K562 (cell line): Measurements from ENCODE around the gene RASGRP4. TPM values are rescaled to one million over a fixed set of nuclear protein-coding genes. Genes with fewer than 3 reads are reported as not detected.

ENCODE experiments used
- ARHGAP35 ChIP-seq: fragments of 450-650 bp; IDR thresholded peaks from 2 replicates; pipeline ENCODE4 v1.6.1; 2018; ENCODE audit not compliant: partially characterized antibody
- CBFA2T3 ChIP-seq: fragments of 450-650 bp; IDR thresholded peaks from 2 replicates; pipeline ENCODE4 v1.6.1; 2017
- DEAF1 ChIP-seq: fragments of 450-650 bp; formaldehyde crosslinking; IDR thresholded peaks from 2 replicates; pipeline ENCODE4 v1.4.0; 2020; ENCODE audit warnings: mild to moderate bottlenecking, moderate library complexity
- E2F6 ChIP-seq, 2 experiments: IDR thresholded peaks; 2 replicates each; pipeline ENCODE4 v1.6.1; 2011; ENCODE audit warnings: borderline replicate concordance in 1 of 2, control low read depth in 1 of 2, low read depth in 1 of 2, low read length in 1 of 2, mild to moderate bottlenecking in 1 of 2, mixed read lengths in 1 of 2, moderate library complexity in 1 of 2; ENCODE audit not compliant: insufficient read depth in 1 of 2, insufficient read length in 1 of 2, poor library complexity in 1 of 2, severe bottlenecking in 1 of 2; ENCODE audit errors: extremely low read depth in 1 of 2
- GABPA ChIP-seq: fragments of 200-800 bp; sonication (Bioruptor generic); conservative IDR thresholded peaks from 2 replicates; pipeline ENCODE4 v1.6.1; 2016; ENCODE audit warnings: low read depth, missing genetic modification characterization, missing compliant biosample characterization
- HNRNPLL ChIP-seq: fragments of 200-400 bp; formaldehyde crosslinking; IDR thresholded peaks from 2 replicates; pipeline ENCODE4 v1.6.1; 2017; ENCODE audit warnings: low read length, low read depth, mild to moderate bottlenecking; ENCODE audit not compliant: poor library complexity, severe bottlenecking
- IRF2 ChIP-seq: sonication (generic); formaldehyde crosslinking; IDR thresholded peaks from 2 replicates; pipeline ENCODE4 v1.8.1; 2022; ENCODE audit warnings: mild to moderate bottlenecking, missing genetic modification reagents
- KAT7 ChIP-seq: sonication (generic); formaldehyde crosslinking; IDR thresholded peaks from 2 replicates; pipeline ENCODE4 v1.8.0; 2022; ENCODE audit warnings: missing genetic modification reagents, mild to moderate bottlenecking, borderline replicate concordance
- OTX1 ChIP-seq: fragments of 450-650 bp; formaldehyde crosslinking; IDR thresholded peaks from 2 replicates; pipeline ENCODE4 v1.4.0; 2022; ENCODE audit warnings: mild to moderate bottlenecking
- POU5F1 ChIP-seq: fragments of 150-350 bp; IDR thresholded peaks from 2 replicates; pipeline ENCODE4 v1.6.1; 2014; ENCODE audit warnings: borderline replicate concordance, low read length, low read depth, mild to moderate bottlenecking; ENCODE audit not compliant: partially characterized antibody
- RHOXF2B ChIP-seq: fragments of 250-450 bp; sonication (Bioruptor Pico); conservative IDR thresholded peaks from 2 replicates; pipeline ENCODE4 v1.5.1; 2021
- SAFB ChIP-seq: fragments of 200-400 bp; formaldehyde crosslinking; IDR thresholded peaks from 2 replicates; pipeline ENCODE4 v1.6.1; 2017; ENCODE audit warnings: low read depth, low read length, borderline replicate concordance
- SMC3 ChIP-seq: conservative IDR thresholded peaks from 2 replicates; pipeline ENCODE4 v1.6.1; 2011; ENCODE audit warnings: low read depth, low read length, improper control_type of control experiment; ENCODE audit not compliant: insufficient read depth
- STAT5A ChIP-seq: IDR thresholded peaks from 2 replicates; pipeline ENCODE4 v1.6.1; 2012; ENCODE audit warnings: low read length, inconsistent platforms, borderline replicate concordance
- TCF7L2 ChIP-seq: fragments of 150-350 bp; IDR thresholded peaks from 2 replicates; pipeline ENCODE4 v1.6.1; 2016; ENCODE audit warnings: low read depth, mild to moderate bottlenecking, low read length, moderate library complexity
- WHSC1 ChIP-seq: IDR thresholded peaks from one replicate; pipeline ENCODE4 v1.6.1; 2012; ENCODE audit warnings: low read length, control low read depth, inconsistent platforms
- ZNF124 ChIP-seq: sonication (generic); formaldehyde crosslinking; IDR thresholded peaks from 2 replicates; pipeline ENCODE4 v1.8.1; 2022; ENCODE audit warnings: missing genetic modification reagents
- ZNF277 ChIP-seq: fragments of 250-450 bp; sonication (Bioruptor Pico); IDR thresholded peaks from 2 replicates; pipeline ENCODE4 v1.8.0; 2022; ENCODE audit warnings: inconsistent platforms, mild to moderate bottlenecking, moderate library complexity, borderline replicate concordance
- ZNF707 ChIP-seq: fragments of 250-450 bp; sonication (Bioruptor Pico); conservative IDR thresholded peaks from 2 replicates; pipeline ENCODE4 v1.8.0; 2022; ENCODE audit warnings: inconsistent platforms, mild to moderate bottlenecking, moderate library complexity
- ZNF740 ChIP-seq, 3 experiments: fragments of 200-800 bp in 1 of 3; sonication (Bioruptor generic) in 1 of 3; sonication (generic) in 1 of 3; formaldehyde crosslinking in 1 of 3; IDR thresholded peaks; 2 replicates each; pipeline versions ENCODE4 v1.6.1 to v1.8.0; 2016 to 2022; ENCODE audit warnings: mild to moderate bottlenecking in 2 of 3, missing compliant biosample characterization in 2 of 3, missing genetic modification characterization in 2 of 3, missing genetic modification reagents in 1 of 3
- ZNF764 ChIP-seq: fragments of 250-450 bp; sonication (Bioruptor Pico); IDR thresholded peaks from 2 replicates; pipeline ENCODE4 v1.4.0; 2020; ENCODE audit warnings: low read depth, mild to moderate bottlenecking, moderate library complexity
- polyA plus RNA-seq, 8 experiments: library from polyadenylated mRNA; depleted of rRNA in 4 of 8; stranded (reverse) in 5 of 8; unstranded in 3 of 8; fragments of >200 nt; fragmentation: Nextera tagmentation in 2 of 8; fragmentation: Illumina TruSeq in 1 of 8; extraction: Ambion mirVana in 2 of 8; extraction: Trizol in 1 of 8; gene quantifications; 2 replicates each; pipeline versions ENCODE4 v1.2.1 to v1.2.3, GENCODE V29; 2011 to 2014; ENCODE audit warnings: inconsistent platforms in 1 of 8, missing spikeins in 1 of 8
- total RNA-seq, 7 experiments: library from RNA; depleted of rRNA in 6 of 7; stranded (reverse); fragments of >200 nt in 6 of 7; fragmentation: Illumina TruSeq in 2 of 7; extraction: Trizol in 2 of 7; gene quantifications; 2 replicates each; pipeline versions ENCODE4 v1.2.1 to v1.2.3, GENCODE V29; 2011 to 2021; ENCODE audit warnings: low replicate concordance in 1 of 7

RASGRP4 gene
- total and polyA plus RNA-seq, 9 of the 15 experiments (the other 6 are each of a cell fraction or from before 2014, with no cell fraction given), result 0.39 to 4.6 (median 3.8) TPM

- TF ChIP-seq IRF2 (CRISPR knock-in tag) (no peak), WHSC1 (no peak), POU5F1 (no peak), SAFB (no peak), HNRNPLL (no peak), ARHGAP35 (no peak), DEAF1 (no peak), SMC3 (no peak), RHOXF2B (no peak), KAT7 (CRISPR knock-in tag) (no peak), OTX1 (CRISPR knock-in tag) (no peak), TCF7L2 (no peak), ZNF707 (no peak), ZNF764 (no peak), STAT5A (no peak), CBFA2T3 (no peak), E2F6 (IDR thresholded peaks at IDR 0.05; ENCODE audit: borderline replicate concordance in 1 of 2, extremely low read depth in 1 of 2, insufficient read depth in 1 of 2, insufficient read length in 1 of 2, low read depth in 1 of 2, low read length in 1 of 2, poor library complexity in 1 of 2, severe bottlenecking in 1 of 2) (peak in 1 of 2 experiments; percentile 16), ZNF740 (CRISPR knock-in tag; IDR thresholded peaks at IDR 0.05) (peak; percentile 69), ZNF740 (tag; IDR thresholded peaks at IDR 0.05) (peak in 1 of 2 experiments; percentile 64; a peak in 1 of 4 replicates), GABPA (tag) (peak; percentile 59), ZNF124 (CRISPR knock-in tag) (no peak), ZNF277 (CRISPR knock-in tag) (no peak)
These were observed at the start of gene RASGRP4 (continued) for GRCh38 chr19:38425810-38426466.
